Keratinocyte (primary cell): ENCODE data around the gene CFAP100. TPM values are rescaled to one million over a fixed set of nuclear protein-coding genes. Genes with fewer than 3 reads are reported as not detected.

Experiments
- DNase-seq: peaks from one replicate; pipeline ENCODE4 v3.0.0-alpha.2; 2011; ENCODE audit warnings: low read depth, missing footprints, low spot score
- FAIRE-seq: peaks from 2 replicates; lab custom pipeline; 2011; peaks lifted over from hg19 to GRCh38; lab: Jason Lieb, UNC
- H2AFZ ChIP-seq: 2 replicates; pipeline ENCODE4 v1.6.0; 2012; ENCODE audit warnings: low read length, control low read depth, inconsistent platforms; ENCODE audit not compliant: control insufficient read depth
- H3K27ac ChIP-seq: 2 replicates; pipeline ENCODE4 v1.5.1; 2011; ENCODE audit warnings: low read length; ENCODE audit not compliant: control insufficient read depth, insufficient read depth
- H3K27me3 ChIP-seq: 3 replicates; pipeline ENCODE4 v1.6.0; 2011; ENCODE audit warnings: low read length; ENCODE audit not compliant: control insufficient read depth, insufficient read depth; ENCODE audit errors: extremely low read depth
- H3K36me3 ChIP-seq, 2 experiments: 2 replicates in 1 of 2; 3 replicates in 1 of 2; pipeline ENCODE4 v1.5.1; 2011; ENCODE audit warnings: low read length in 2 of 2, mild to moderate bottlenecking in 1 of 2; ENCODE audit not compliant: control insufficient read depth in 2 of 2, insufficient read depth in 2 of 2; ENCODE audit errors: extremely low read depth in 1 of 2
- H3K4me1 ChIP-seq: 3 replicates; pipeline ENCODE4 v1.5.1; 2011; ENCODE audit warnings: low read length; ENCODE audit not compliant: control insufficient read depth, insufficient read depth; ENCODE audit errors: extremely low read depth
- H3K4me2 ChIP-seq: 3 replicates; pipeline ENCODE4 v1.6.0; 2011; ENCODE audit warnings: low read depth, low read length; ENCODE audit not compliant: control insufficient read depth, insufficient read depth; ENCODE audit errors: extremely low read depth
- H3K4me3 ChIP-seq, 3 experiments: fragments of 200-600 bp in 1 of 3; sonication (generic) in 1 of 3; 2 replicates in 2 of 3; 3 replicates in 1 of 3; pipeline ENCODE4 v1.5.1; 2011 to 2016; ENCODE audit warnings: low read length in 3 of 3, mild to moderate bottlenecking in 3 of 3, control low read depth in 2 of 3, inconsistent platforms in 1 of 3, low read depth in 1 of 3, mixed read lengths in 1 of 3, mixed run types in 1 of 3, moderate library complexity in 1 of 3; ENCODE audit not compliant: control insufficient read depth in 2 of 3, insufficient read depth in 2 of 3; ENCODE audit errors: extremely low read depth in 1 of 3
- H3K79me2 ChIP-seq: 2 replicates; pipeline ENCODE4 v1.6.0; 2012; ENCODE audit warnings: low read length; ENCODE audit not compliant: control insufficient read depth, insufficient read depth
- H3K9ac ChIP-seq: 3 replicates; pipeline ENCODE4 v1.6.0; 2011; ENCODE audit warnings: low read length; ENCODE audit not compliant: control insufficient read depth, insufficient read depth; ENCODE audit errors: extremely low read depth
- H3K9me1 ChIP-seq: 3 replicates; pipeline ENCODE4 v1.6.0; 2011; ENCODE audit warnings: low read length; ENCODE audit not compliant: control insufficient read depth, insufficient read depth; ENCODE audit errors: extremely low read depth
- H3K9me3 ChIP-seq: 2 replicates; pipeline ENCODE4 v1.5.1; 2012; ENCODE audit warnings: low read depth, low read length; ENCODE audit not compliant: control insufficient read depth
- H4K20me1 ChIP-seq: 3 replicates; pipeline ENCODE4 v1.6.0; 2011; ENCODE audit warnings: low read length; ENCODE audit not compliant: control insufficient read depth, insufficient read depth; ENCODE audit errors: extremely low read depth
- EZH2 ChIP-seq: IDR thresholded peaks from one replicate; pipeline ENCODE4 v1.6.1; 2012; ENCODE audit warnings: inconsistent platforms, mild to moderate bottlenecking, low read length, moderate library complexity
- dilution Hi-C: fragments of 300-500 bp; cut with MboI; formaldehyde crosslinking; loops from one replicate; pipeline ENCODE4 v1.7.0; 2020; ENCODE audit warnings: low sequenced_read_pairs; ENCODE audit not compliant: extremely low pct_ligation_motif_present
- polyA plus RNA-seq, 5 experiments: library from polyadenylated mRNA; depleted of rRNA in 3 of 5; stranded (reverse) in 3 of 5; stranded (forward) in 1 of 5; unstranded in 1 of 5; fragments of >200 nt; gene quantifications; 1 replicate in 1 of 5; 2 replicates in 3 of 5; 3 replicates in 1 of 5; pipeline versions ENCODE4 v1.2.1 to v1.2.3, GENCODE V29; 2011 to 2012; ENCODE audit warnings: missing spikeins in 2 of 5, low read depth in 1 of 5, low replicate concordance in 1 of 5
- TF ChIP-seq, protein P1 (sequence below), 3 experiments: IDR thresholded peaks in 1 of 3; conservative IDR thresholded peaks in 1 of 3; optimal IDR thresholded peaks in 1 of 3; 2 replicates in 2 of 3; 3 replicates in 1 of 3; pipeline versions ENCODE3 to v1.5.1; 2011; ENCODE audit warnings: low read length in 3 of 3, mild to moderate bottlenecking in 3 of 3, moderate library complexity in 2 of 3, control low read depth in 1 of 3, inconsistent platforms in 1 of 3; ENCODE audit not compliant: insufficient read depth in 2 of 3; ENCODE audit errors: extremely low read depth in 1 of 3

The CFAP100 gene
- polyA plus RNA-seq, 1 donor (not counting 4 experiments of a cell fraction or from before 2014, with no cell fraction given) = not detected

DNA sequence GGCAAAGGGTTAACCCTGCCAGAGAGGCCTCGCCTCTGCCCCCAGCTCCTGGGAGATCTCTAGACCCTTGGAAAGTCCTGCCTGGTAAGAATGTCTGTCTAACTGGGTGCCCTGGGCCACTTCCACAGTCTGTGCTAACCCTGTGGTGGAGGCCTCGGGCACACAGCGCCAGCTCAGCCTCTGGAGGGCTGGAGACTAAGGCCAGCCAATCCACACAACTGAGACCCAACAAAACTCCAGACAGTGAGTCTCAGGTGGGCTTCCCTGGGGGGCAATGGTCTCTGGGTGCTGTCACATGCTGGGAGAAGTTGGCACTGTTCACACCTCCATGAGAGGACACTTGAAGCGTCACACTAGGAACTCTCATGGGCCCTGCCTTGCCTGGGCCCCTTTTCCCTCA lies 61.5 kb downstream of the CFAP100 start:
- DNase-seq (no peak), FAIRE-seq (no peak)
- no peak overlapping the region for H3K27ac ChIP-seq
- no peaks in the 10 kb centered on the region for H3K9me1 ChIP-seq
- H3K36me3 ChIP-seq = peaks cover 33 to 37% of the 10 kb centered on the region in 2 experiments
- peaks cover 9% of the 10 kb centered on the region for H4K20me1 ChIP-seq
- no peak overlapping the region for H3K9ac ChIP-seq
- H3K4me2 ChIP-seq = no peak overlapping the region
- dilution Hi-C loops = no loop called here
- no peaks in the 10 kb centered on the region for H3K27me3 ChIP-seq
- H3K79me2 ChIP-seq = peaks cover 17% of the 10 kb centered on the region
- TF ChIP-seq EZH2 = no peak
- TF ChIP-seq, protein P1, sequence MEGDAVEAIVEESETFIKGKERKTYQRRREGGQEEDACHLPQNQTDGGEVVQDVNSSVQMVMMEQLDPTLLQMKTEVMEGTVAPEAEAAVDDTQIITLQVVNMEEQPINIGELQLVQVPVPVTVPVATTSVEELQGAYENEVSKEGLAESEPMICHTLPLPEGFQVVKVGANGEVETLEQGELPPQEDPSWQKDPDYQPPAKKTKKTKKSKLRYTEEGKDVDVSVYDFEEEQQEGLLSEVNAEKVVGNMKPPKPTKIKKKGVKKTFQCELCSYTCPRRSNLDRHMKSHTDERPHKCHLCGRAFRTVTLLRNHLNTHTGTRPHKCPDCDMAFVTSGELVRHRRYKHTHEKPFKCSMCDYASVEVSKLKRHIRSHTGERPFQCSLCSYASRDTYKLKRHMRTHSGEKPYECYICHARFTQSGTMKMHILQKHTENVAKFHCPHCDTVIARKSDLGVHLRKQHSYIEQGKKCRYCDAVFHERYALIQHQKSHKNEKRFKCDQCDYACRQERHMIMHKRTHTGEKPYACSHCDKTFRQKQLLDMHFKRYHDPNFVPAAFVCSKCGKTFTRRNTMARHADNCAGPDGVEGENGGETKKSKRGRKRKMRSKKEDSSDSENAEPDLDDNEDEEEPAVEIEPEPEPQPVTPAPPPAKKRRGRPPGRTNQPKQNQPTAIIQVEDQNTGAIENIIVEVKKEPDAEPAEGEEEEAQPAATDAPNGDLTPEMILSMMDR (optimal IDR thresholded peaks at IDR 0.05 in 1 of 3, IDR thresholded peaks at IDR 0.05 in 1 of 3, conservative IDR thresholded peaks at IDR 0.05 in 1 of 3; ENCODE audit: extremely low read depth in 1 of 3, insufficient read depth in 2 of 3, low read length in 3 of 3) = no peak
- H2AFZ ChIP-seq = no peak overlapping the region
- no peaks in the 10 kb centered on the region for H3K4me1 ChIP-seq
- no peak overlapping the region for H3K4me3 ChIP-seq
- H3K9me3 ChIP-seq = no peaks in the 10 kb centered on the region

DNA sequence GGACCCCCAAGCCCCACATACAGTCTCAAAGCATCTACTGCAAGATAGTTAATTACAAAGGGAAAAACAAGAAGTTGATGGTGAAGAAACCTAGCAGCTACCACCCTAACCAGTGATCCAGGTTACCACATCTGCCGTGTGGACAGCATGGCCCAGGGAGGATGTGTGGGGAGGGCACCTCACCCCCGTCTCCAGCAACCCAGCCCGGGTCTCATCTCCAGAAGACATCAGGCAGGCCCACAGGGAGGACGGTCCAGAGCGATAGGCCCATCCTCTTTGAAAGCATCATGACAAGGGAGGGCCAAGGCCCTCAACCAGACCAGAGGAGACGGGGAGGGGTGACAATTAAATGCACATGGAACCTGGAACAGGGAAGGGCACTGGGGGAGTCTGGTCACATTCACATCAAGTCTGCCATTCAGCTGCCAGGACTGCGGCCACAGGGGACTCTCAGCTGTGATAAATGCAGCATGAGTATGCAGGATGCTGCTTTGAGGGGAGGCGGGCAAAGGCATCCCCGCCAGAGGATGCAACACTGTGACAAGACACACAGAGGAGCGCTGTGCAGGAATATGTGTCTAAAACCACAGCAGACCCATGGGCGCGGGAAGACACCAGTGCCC lies 62.2 kb downstream of the CFAP100 start:
- H4K20me1 ChIP-seq = peaks cover 9% of the 10 kb centered on the region
- H3K4me2 ChIP-seq = no peak overlapping the region
- H3K27me3 ChIP-seq = no peaks in the 10 kb centered on the region
- H3K9me3 ChIP-seq = no peaks in the 10 kb centered on the region
- no peak overlapping the region for H3K27ac ChIP-seq
- H3K4me1 ChIP-seq = no peaks in the 10 kb centered on the region
- H2AFZ ChIP-seq = no peak overlapping the region
- no peaks in the 10 kb centered on the region for H3K9me1 ChIP-seq
- DNase-seq (no peak), FAIRE-seq (no peak)
- H3K79me2 ChIP-seq = peaks cover 17% of the 10 kb centered on the region
- TF ChIP-seq EZH2 = no peak
- TF ChIP-seq, protein P1 (optimal IDR thresholded peaks at IDR 0.05 in 1 of 3, IDR thresholded peaks at IDR 0.05 in 1 of 3, conservative IDR thresholded peaks at IDR 0.05 in 1 of 3; ENCODE audit: extremely low read depth in 1 of 3, insufficient read depth in 2 of 3, low read length in 3 of 3) = no peak
- H3K4me3 ChIP-seq = no peak overlapping the region
- H3K36me3 ChIP-seq = peaks cover 36 to 41% of the 10 kb centered on the region in 2 experiments
- dilution Hi-C loops = no loop called here
- no peak overlapping the region for H3K9ac ChIP-seq
